CD4-positive, CD25-positive, alpha-beta regulatory T cell (primary cell): ENCODE data around the gene MRPS18A. TPM values are rescaled to one million over a fixed set of nuclear protein-coding genes. Genes with fewer than 3 reads are reported as not detected.

ENCODE experiments used
- ATAC-seq, 2 donors: fragments of 150-1000 bp; cut with Tn5 transposase; one replicate each; pipeline ENCODE4 v1.10.0; 2021; ENCODE audit warnings: low read depth in 2 of 2, moderate number of reproducible peaks in 2 of 2, moderate library complexity in 1 of 2
- DNase-seq, 3 donors: peaks; one replicate each; pipeline versions ENCODE4 v3.0.0 to v3.0.0-alpha.2; 2012 to 2022; ENCODE audit warnings: mixed read lengths in 1 of 3
- H3K27ac ChIP-seq: one replicate; pipeline ENCODE4 v1.7.0; 2013; ENCODE audit warnings: mild to moderate bottlenecking, low read length; ENCODE audit not compliant: insufficient read depth, poor library complexity, severe bottlenecking
- H3K27me3 ChIP-seq: one replicate; pipeline ENCODE4 v1.7.0; 2013; ENCODE audit warnings: low read length; ENCODE audit not compliant: control insufficient read depth, insufficient read depth
- H3K36me3 ChIP-seq: one replicate; pipeline ENCODE4 v1.7.0; 2013; ENCODE audit warnings: mild to moderate bottlenecking, low read length, moderate library complexity; ENCODE audit not compliant: control insufficient read depth, insufficient read depth
- H3K4me1 ChIP-seq: 2 replicates; pipeline ENCODE4 v1.7.0; 2013; ENCODE audit warnings: mild to moderate bottlenecking, low read length; ENCODE audit not compliant: insufficient read depth, control insufficient read depth, poor library complexity, severe bottlenecking
- H3K4me3 ChIP-seq: one replicate; pipeline ENCODE4 v1.7.0; 2013; ENCODE audit warnings: low read depth, mild to moderate bottlenecking, low read length, moderate library complexity
- H3K9me3 ChIP-seq, 2 experiments: 1 replicate in 1 of 2; 2 replicates in 1 of 2; pipeline ENCODE4 v1.7.0; 2013; ENCODE audit warnings: low read length in 2 of 2, mild to moderate bottlenecking in 1 of 2, moderate library complexity in 1 of 2; ENCODE audit not compliant: control insufficient read depth in 2 of 2
- H3K27ac Mint-ChIP-seq, 3 donors: one replicate each; pipeline ENCODE4 v1.8.0; 2020 to 2022; ENCODE audit warnings: mild to moderate bottlenecking in 3 of 3, mixed read lengths in 3 of 3, moderate library complexity in 2 of 3
- H3K27me3 Mint-ChIP-seq: one replicate; pipeline ENCODE4 v1.8.0; 2022; ENCODE audit warnings: mild to moderate bottlenecking, mixed read lengths
- H3K36me3 Mint-ChIP-seq: one replicate; pipeline ENCODE4 v1.8.0; 2020; ENCODE audit warnings: mixed read lengths
- H3K4me1 Mint-ChIP-seq, 4 donors: one replicate each; pipeline ENCODE4 v1.8.0; 2020 to 2022; ENCODE audit warnings: mixed read lengths in 4 of 4, mild to moderate bottlenecking in 1 of 4
- H3K4me3 Mint-ChIP-seq, 4 donors: one replicate each; pipeline ENCODE4 v1.8.0; 2020 to 2022; ENCODE audit warnings: mild to moderate bottlenecking in 4 of 4, mixed read lengths in 4 of 4, moderate library complexity in 3 of 4
- H3K9me3 Mint-ChIP-seq, 7 donors: one replicate each; pipeline ENCODE4 v1.8.0; 2020 to 2022; ENCODE audit warnings: mixed read lengths in 7 of 7, mild to moderate bottlenecking in 3 of 7, moderate library complexity in 2 of 7
- polyA plus RNA-seq, 4 donors: library from polyadenylated mRNA; unstranded; fragments of 300-500 nt; fragmentation: Illumina TruSeq; gene quantifications; one replicate each; pipeline ENCODE4 v1.2.3, GENCODE V29; 2021
- total RNA-seq: library from RNA; stranded (reverse); gene quantifications from one replicate; pipeline ENCODE4 v1.2.3, GENCODE V29; 2022

MRPS18A gene
- total and polyA plus RNA-seq, 5 donors from 2014 or later, result 24.3 to 73.8 (median 68.6) TPM

- no peaks in the 10 kb centered on the region for H3K4me1 ChIP-seq
These were observed 27.6 kb upstream of the MRPS18A start for GRCh38 chr6:43715056-43715788.

GRCh38 chr6:43714311-43715055 lies 26.9 kb upstream of the MRPS18A start:
- no peak for ATAC-seq
- Mint-ChIP-seq H3K36me3 (no peaks in the 10 kb centered on the region), H3K4me1 (peaks cover 0 to 7% (median 4%) of the 10 kb centered on the region in 4 donors), H3K27me3 (peaks cover 6% of the 10 kb centered on the region), H3K9me3 (no peaks in the 10 kb centered on the region), H3K27ac (peak overlapping the region in 1 of 3 donors; percentile 52), H3K4me3 (no peak overlapping the region)
- no peak for DNase-seq
- H3K27me3 ChIP-seq, result no peaks in the 10 kb centered on the region
- H3K4me3 ChIP-seq, result no peak overlapping the region
- H3K4me1 ChIP-seq, result no peaks in the 10 kb centered on the region
- no peaks in the 10 kb centered on the region for H3K9me3 ChIP-seq
- no peaks in the 10 kb centered on the region for H3K36me3 ChIP-seq
- no peak overlapping the region for H3K27ac ChIP-seq

More at GRCh38 chr6:43715056-43715788, 27.6 kb upstream of the MRPS18A start:
- no peak for DNase-seq
- Histone ChIP-seq H3K9me3 (no peaks in the 10 kb centered on the region), H3K36me3 (no peaks in the 10 kb centered on the region), H3K27me3 (no peaks in the 10 kb centered on the region), H3K4me3 (no peak overlapping the region), H3K27ac (no peak overlapping the region)
- H3K27ac Mint-ChIP-seq, result no peak overlapping the region
- peaks cover 0 to 7% (median 4%) of the 10 kb centered on the region in 4 donors for H3K4me1 Mint-ChIP-seq
- H3K27me3 Mint-ChIP-seq, result peaks cover 1% of the 10 kb centered on the region
- no peak overlapping the region for H3K4me3 Mint-ChIP-seq
- H3K9me3 Mint-ChIP-seq, result no peaks in the 10 kb centered on the region
- no peaks in the 10 kb centered on the region for H3K36me3 Mint-ChIP-seq
- peak; percentile 33 to 43 for ATAC-seq

- H3K36me3 Mint-ChIP-seq, result no peaks in the 10 kb centered on the region
- ATAC-seq (no peak), DNase-seq (no peak)
- Histone ChIP-seq H3K4me3 (no peak overlapping the region), H3K27me3 (peaks cover 3% of the 10 kb centered on the region), H3K36me3 (no peaks in the 10 kb centered on the region), H3K27ac (no peak overlapping the region), H3K4me1 (no peaks in the 10 kb centered on the region), H3K9me3 (no peaks in the 10 kb centered on the region)
- peak overlapping the region in 2 of 3 donors; percentile 10 to 52 for H3K27ac Mint-ChIP-seq
- peaks cover 6% of the 10 kb centered on the region for H3K27me3 Mint-ChIP-seq
- H3K4me3 Mint-ChIP-seq, result peak overlapping the region in 1 of 4 donors; percentile 18
- H3K4me1 Mint-ChIP-seq, result peaks cover 0 to 7% (median 4%) of the 10 kb centered on the region in 4 donors
- H3K9me3 Mint-ChIP-seq, result no peaks in the 10 kb centered on the region
These were observed 26.2 kb upstream of the MRPS18A start for GRCh38 chr6:43713643-43714310.

- Histone ChIP-seq H3K9me3 (no peaks in the 10 kb centered on the region), H3K27me3 (peaks cover 3% of the 10 kb centered on the region), H3K4me1 (no peaks in the 10 kb centered on the region), H3K27ac (no peak overlapping the region), H3K4me3 (no peak overlapping the region), H3K36me3 (no peaks in the 10 kb centered on the region)
- DNase-seq, result no peak
- Mint-ChIP-seq H3K4me1 (peaks cover 0 to 7% (median 4%) of the 10 kb centered on the region in 4 donors), H3K27me3 (peaks cover 6% of the 10 kb centered on the region), H3K36me3 (no peaks in the 10 kb centered on the region), H3K27ac (no peak overlapping the region), H3K9me3 (no peaks in the 10 kb centered on the region), H3K4me3 (no peak overlapping the region)
- ATAC-seq, result no peak
These were observed 25.0 kb upstream of the MRPS18A start for GRCh38 chr6:43712579-43712978.

GRCh38 chr6:43710576-43710975 lies 23.0 kb upstream of the MRPS18A start:
- H3K27me3 Mint-ChIP-seq, result peaks cover 13% of the 10 kb centered on the region

GRCh38 chr6:43709654-43710303 lies 22.2 kb upstream of the MRPS18A start:
- H3K36me3 Mint-ChIP-seq, result no peaks in the 10 kb centered on the region
- peaks cover 20% of the 10 kb centered on the region for H3K27me3 Mint-ChIP-seq
- DNase-seq, result no peak
- H3K27me3 ChIP-seq, result peaks cover 10% of the 10 kb centered on the region
- H3K4me1 ChIP-seq, result no peaks in the 10 kb centered on the region
- no peak overlapping the region for H3K4me3 Mint-ChIP-seq
- H3K9me3 ChIP-seq, result no peaks in the 10 kb centered on the region
- no peaks in the 10 kb centered on the region for H3K9me3 Mint-ChIP-seq
- peaks cover 0 to 7% (median 4%) of the 10 kb centered on the region in 4 donors for H3K4me1 Mint-ChIP-seq
- no peaks in the 10 kb centered on the region for H3K36me3 ChIP-seq
- H3K27ac Mint-ChIP-seq, result no peak overlapping the region
- H3K27ac ChIP-seq, result no peak overlapping the region
- no peak for ATAC-seq
- no peak overlapping the region for H3K4me3 ChIP-seq

More at GRCh38 chr6:43710576-43710975, 23.0 kb upstream of the MRPS18A start:
- Mint-ChIP-seq H3K36me3 (no peaks in the 10 kb centered on the region), H3K4me3 (no peak overlapping the region), H3K4me1 (peaks cover 0 to 7% (median 4%) of the 10 kb centered on the region in 4 donors), H3K9me3 (no peaks in the 10 kb centered on the region), H3K27ac (no peak overlapping the region)
- Histone ChIP-seq H3K27me3 (peaks cover 10% of the 10 kb centered on the region), H3K4me1 (no peaks in the 10 kb centered on the region), H3K4me3 (no peak overlapping the region), H3K9me3 (no peaks in the 10 kb centered on the region), H3K27ac (no peak overlapping the region), H3K36me3 (no peaks in the 10 kb centered on the region)
- no peak for DNase-seq
- ATAC-seq, result no peak

- H3K36me3 Mint-ChIP-seq, result no peaks in the 10 kb centered on the region
These were observed 21.5 kb upstream of the MRPS18A start for GRCh38 chr6:43708860-43709653.

More at GRCh38 chr6:43708860-43709653, 21.5 kb upstream of the MRPS18A start:
- Mint-ChIP-seq H3K4me1 (peaks cover 0 to 7% (median 4%) of the 10 kb centered on the region in 4 donors), H3K27ac (no peak overlapping the region), H3K4me3 (no peak overlapping the region), H3K9me3 (no peaks in the 10 kb centered on the region), H3K27me3 (peaks cover 26% of the 10 kb centered on the region)
- H3K27me3 ChIP-seq, result peaks cover 10% of the 10 kb centered on the region
- no peak overlapping the region for H3K27ac ChIP-seq
- H3K36me3 ChIP-seq, result no peaks in the 10 kb centered on the region
- H3K9me3 ChIP-seq, result no peaks in the 10 kb centered on the region
- no peak overlapping the region for H3K4me3 ChIP-seq
- H3K4me1 ChIP-seq, result no peaks in the 10 kb centered on the region
- ATAC-seq (no peak), DNase-seq (no peak)
